Muscle of leg (tissue), 9 donors: Measurements from ENCODE around the gene SMIM43. TPM values are rescaled to one million over a fixed set of nuclear protein-coding genes. Genes with fewer than 3 reads are reported as not detected.

Source experiments
- polyA plus RNA-seq, 8 donors: library from polyadenylated mRNA; unstranded; fragments of 120-200 nt; gene quantifications; one replicate each; pipeline versions ENCODE4 v1.2.1 to v1.2.3, GENCODE V29; 2013; ENCODE audit warnings: inconsistent platforms in 1 of 8, low replicate concordance in 1 of 8; ENCODE audit not compliant: insufficient read length in 8 of 8, insufficient read depth in 1 of 8
- total RNA-seq: library from RNA; stranded (reverse); fragments of 120-200 nt; gene quantifications from one replicate; pipeline ENCODE4 v1.2.4, GENCODE V29; 2013

SMIM43 gene
- total and polyA plus RNA-seq, 9 donors: 0.66 to 2.7 (median 1.9) TPM

Other genes with a start within 250 kb of the SMIM43 start
- 201 TPM for gene ANXA5, start 68.2 kb downstream of the SMIM43 start, total RNA-seq
- gene ANXA5, start 68.2 kb downstream of the SMIM43 start, polyA plus RNA-seq: 100 to 1,000 TPM; 271 to 498 (median 310) TPM
- gene EXOSC9, start 36.2 kb upstream of the SMIM43 start, total RNA-seq: 28.1 TPM
- 10 to 100 TPM; 25.2 to 33.1 (median 30.8) TPM for gene EXOSC9, start 36.2 kb upstream of the SMIM43 start, polyA plus RNA-seq
- 15.0 TPM for gene CCNA2, start 58.7 kb upstream of the SMIM43 start, total RNA-seq
- gene CCNA2, start 58.7 kb upstream of the SMIM43 start, polyA plus RNA-seq: 10 to 100 TPM; 18.4 to 32.7 (median 23.3) TPM
- gene BBS7, start 105.3 kb upstream of the SMIM43 start, total RNA-seq: 11.9 TPM
- gene BBS7, start 105.3 kb upstream of the SMIM43 start, polyA plus RNA-seq: 10 to 100 TPM in 7 of 8 donors, 1 to 10 TPM in 1; 10.0 to 18.1 (median 12.8) TPM
- 0.93 TPM for gene TRPC3, start 186.9 kb upstream of the SMIM43 start, total RNA-seq
- gene TRPC3, start 186.9 kb upstream of the SMIM43 start, polyA plus RNA-seq: 1 to 10 TPM in 2 of 8 donors, under 1 TPM in 6; 0.52 to 1.7 (median 0.78) TPM